ENCODE data around the gene MICAL3.

Gene MICAL3

GRCh38 chr22:17978027-17978426, 46.3 kb downstream of the MICAL3 start:
- TF ChIP-seq CTCF (IDR thresholded peaks at IDR 0.05; ENCODE audit: low read depth, low read length) (no peak), EZH2phosphoT487 (IDR thresholded peaks at IDR 0.05; ENCODE audit: low read depth) (no peak)
- H3K27ac ChIP-seq (ENCODE audit: low read length) = no peak overlapping the region
- no peak overlapping the region for H3K4me2 ChIP-seq (ENCODE audit: low read length)
- H3K36me3 ChIP-seq (replicated peaks; ENCODE audit: low read depth, low read length) = peaks cover 37% of the 10 kb centered on the region
- H2AFZ ChIP-seq (ENCODE audit: low read depth, low read length) = no peak overlapping the region
- no peak overlapping the region for H3K4me3 ChIP-seq (ENCODE audit: low read length)
- peaks cover 99% of the 10 kb centered on the region for H3K79me2 ChIP-seq (ENCODE audit: low read length)
- H3K9ac ChIP-seq (ENCODE audit: low read length) = no peak overlapping the region
- H4K20me1 ChIP-seq (ENCODE audit: insufficient read depth, low read length) = peaks cover 95% of the 10 kb centered on the region
- H3K9me3 ChIP-seq (ENCODE audit: insufficient read depth, low read length) = no peaks in the 10 kb centered on the region
- H3K27me3 ChIP-seq (ENCODE audit: low read depth, low read length) = no peaks in the 10 kb centered on the region
- H3K4me1 ChIP-seq (ENCODE audit: low read length) = no peaks in the 10 kb centered on the region

- no peak overlapping the region for H3K4me2 ChIP-seq (ENCODE audit: low read length)
- no peaks in the 10 kb centered on the region for H3K4me1 ChIP-seq (ENCODE audit: low read length)
- TF ChIP-seq EZH2phosphoT487 (IDR thresholded peaks at IDR 0.05; ENCODE audit: low read depth) (no peak), CTCF (IDR thresholded peaks at IDR 0.05; ENCODE audit: low read depth, low read length) (no peak)
- H4K20me1 ChIP-seq (ENCODE audit: insufficient read depth, low read length) = peaks cover 97% of the 10 kb centered on the region
- no peaks in the 10 kb centered on the region for H3K9me3 ChIP-seq (ENCODE audit: insufficient read depth, low read length)
- no peak overlapping the region for H3K27ac ChIP-seq (ENCODE audit: low read length)
- H3K4me3 ChIP-seq (ENCODE audit: low read length) = no peak overlapping the region
- H3K27me3 ChIP-seq (ENCODE audit: low read depth, low read length) = no peaks in the 10 kb centered on the region
- no peak overlapping the region for H3K9ac ChIP-seq (ENCODE audit: low read length)
- H3K79me2 ChIP-seq (ENCODE audit: low read length) = peaks cover 100% of the 10 kb centered on the region
- H2AFZ ChIP-seq (ENCODE audit: low read depth, low read length) = no peak overlapping the region
- peaks cover 40% of the 10 kb centered on the region for H3K36me3 ChIP-seq (replicated peaks; ENCODE audit: low read depth, low read length)
These were observed 47.0 kb downstream of the MICAL3 start for GRCh38 chr22:17977371-17977770.

DNA sequence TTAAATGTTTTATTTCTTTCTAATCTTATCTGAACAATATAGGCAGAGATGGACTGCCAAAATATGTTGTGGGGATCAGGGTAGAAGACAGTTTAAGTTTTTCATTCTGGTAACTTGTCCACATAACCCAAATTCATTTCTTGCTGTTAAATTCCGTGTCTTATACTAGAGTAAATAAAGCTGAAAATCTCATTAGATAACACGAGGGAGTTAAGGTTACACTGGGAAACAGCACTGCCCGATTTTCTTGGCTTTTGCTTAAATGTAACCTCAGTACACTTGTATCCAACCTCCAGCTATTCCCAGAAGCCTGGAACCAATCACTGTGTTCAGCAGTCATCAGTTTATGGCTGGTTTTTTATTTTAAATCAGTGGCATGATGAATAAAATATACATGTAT, 48.2 kb downstream of the MICAL3 start:
- Histone ChIP-seq H3K9ac (ENCODE audit: low read length) (no peak overlapping the region), H3K27me3 (ENCODE audit: low read depth, low read length) (no peaks in the 10 kb centered on the region), H3K4me3 (ENCODE audit: low read length) (no peak overlapping the region), H3K4me2 (ENCODE audit: low read length) (no peak overlapping the region), H2AFZ (ENCODE audit: low read depth, low read length) (no peak overlapping the region), H3K4me1 (ENCODE audit: low read length) (no peaks in the 10 kb centered on the region), H3K79me2 (ENCODE audit: low read length) (peaks cover 100% of the 10 kb centered on the region), H3K27ac (ENCODE audit: low read length) (no peak overlapping the region), H3K36me3 (replicated peaks; ENCODE audit: low read depth, low read length) (peaks cover 38% of the 10 kb centered on the region), H3K9me3 (ENCODE audit: insufficient read depth, low read length) (no peaks in the 10 kb centered on the region), H4K20me1 (ENCODE audit: insufficient read depth, low read length) (peaks cover 97% of the 10 kb centered on the region)
- TF ChIP-seq EZH2phosphoT487 (IDR thresholded peaks at IDR 0.05; ENCODE audit: low read depth) (no peak), CTCF (IDR thresholded peaks at IDR 0.05; ENCODE audit: low read depth, low read length) (no peak)

DNA sequence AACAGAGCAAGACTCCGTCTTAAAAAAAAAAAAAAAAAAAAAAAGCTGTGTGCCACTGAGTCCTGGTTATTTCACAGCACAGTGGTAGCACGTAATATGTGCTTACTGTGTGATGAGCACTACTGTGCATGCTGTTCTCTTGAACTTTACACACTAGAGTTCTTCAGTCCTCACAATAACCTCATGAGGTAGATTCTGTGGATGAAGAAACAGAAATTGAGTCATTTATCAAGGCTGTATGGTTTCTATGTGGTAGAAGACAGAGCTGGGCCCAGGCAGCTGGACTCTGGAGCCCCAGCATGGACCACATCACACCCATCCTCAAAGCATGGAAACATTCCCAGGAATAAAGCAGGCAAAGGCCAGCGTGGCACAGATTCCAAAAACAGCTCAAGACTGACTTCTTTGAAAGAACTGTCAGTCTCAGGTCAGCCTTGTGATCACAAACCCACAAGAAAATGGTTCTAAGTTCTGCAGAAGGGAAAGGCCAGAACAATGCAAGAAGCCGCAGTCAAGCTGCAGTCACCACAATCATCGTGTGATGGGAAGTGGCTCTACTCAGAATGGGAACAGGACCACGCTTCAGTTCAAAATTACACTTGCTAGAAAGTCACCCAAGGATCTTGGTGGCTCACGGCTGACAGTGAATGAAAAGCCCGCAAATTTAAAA, 49.5 kb downstream of the MICAL3 start:
- H3K36me3 ChIP-seq (replicated peaks; ENCODE audit: low read depth, low read length) = peaks cover 38% of the 10 kb centered on the region
- peaks cover 11% of the 10 kb centered on the region for H3K4me1 ChIP-seq (ENCODE audit: low read length)
- no peak for TF ChIP-seq CTCF (IDR thresholded peaks at IDR 0.05; ENCODE audit: low read depth, low read length)
- TF ChIP-seq EZH2phosphoT487 (IDR thresholded peaks at IDR 0.05; ENCODE audit: low read depth) = no peak
- no peak overlapping the region for H2AFZ ChIP-seq (ENCODE audit: low read depth, low read length)
- H3K4me3 ChIP-seq (ENCODE audit: low read length) = no peak overlapping the region
- no peaks in the 10 kb centered on the region for H3K9me3 ChIP-seq (ENCODE audit: insufficient read depth, low read length)
- H3K79me2 ChIP-seq (ENCODE audit: low read length) = peaks cover 100% of the 10 kb centered on the region
- H4K20me1 ChIP-seq (ENCODE audit: insufficient read depth, low read length) = peaks cover 97% of the 10 kb centered on the region
- H3K9ac ChIP-seq (ENCODE audit: low read length) = no peak overlapping the region
- no peak overlapping the region for H3K27ac ChIP-seq (ENCODE audit: low read length)
- no peak overlapping the region for H3K4me2 ChIP-seq (ENCODE audit: low read length)
- H3K27me3 ChIP-seq (ENCODE audit: low read depth, low read length) = no peaks in the 10 kb centered on the region

Measured in OCI-LY3 (cell line).